CD4-positive, alpha-beta T cell treated with Interferon alpha-2 for 1 hour (primary cell): ENCODE results near the gene SELENOO.

Experiments used
- DNase-seq, 2 donors: peaks; one replicate each; pipeline ENCODE4 v3.0.0-alpha.2; 2020 to 2022

The SELENOO gene

DNA sequence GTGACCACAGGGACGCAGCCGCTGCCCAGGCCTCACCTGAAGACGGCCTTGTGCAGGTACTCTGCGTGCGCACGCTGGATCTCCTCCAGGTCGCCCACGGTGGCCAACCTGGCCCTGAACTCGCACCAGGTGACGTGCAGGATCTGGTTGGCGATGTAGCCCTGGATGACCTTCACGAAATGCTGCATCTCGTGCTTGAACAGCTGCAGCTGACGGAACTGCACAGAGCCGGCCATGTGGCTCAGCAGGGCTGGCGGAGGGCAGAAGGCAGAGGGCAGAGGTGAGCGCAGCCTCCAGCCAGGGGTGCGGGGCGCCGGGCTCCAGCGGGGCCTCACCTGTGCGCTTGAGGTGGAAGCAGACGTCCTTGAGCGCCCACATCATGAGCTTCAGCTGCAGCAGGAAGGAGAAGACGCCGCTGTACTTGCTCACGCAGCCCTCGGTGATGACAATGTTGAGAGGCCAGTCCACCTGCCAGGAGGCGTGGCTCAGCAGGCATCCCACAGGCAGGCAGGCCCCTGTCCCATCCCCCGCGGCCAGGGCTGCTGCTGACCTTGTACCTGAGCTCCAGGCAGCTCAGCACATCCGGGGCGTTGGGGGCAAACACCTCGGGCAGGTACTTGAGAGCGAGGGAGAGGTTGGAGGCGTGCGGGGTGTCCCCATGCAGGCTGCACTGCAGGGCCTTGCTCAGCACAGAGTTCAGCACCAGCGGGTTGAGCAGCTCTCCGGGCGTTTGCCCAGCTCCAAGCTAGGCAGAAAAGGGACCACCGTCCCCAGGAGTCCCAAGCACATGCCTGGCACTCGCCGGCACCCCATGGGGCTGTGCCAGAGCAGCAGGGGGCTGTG, 17.6 kb downstream of the SELENOO start:
- no peak for DNase-seq

DNA sequence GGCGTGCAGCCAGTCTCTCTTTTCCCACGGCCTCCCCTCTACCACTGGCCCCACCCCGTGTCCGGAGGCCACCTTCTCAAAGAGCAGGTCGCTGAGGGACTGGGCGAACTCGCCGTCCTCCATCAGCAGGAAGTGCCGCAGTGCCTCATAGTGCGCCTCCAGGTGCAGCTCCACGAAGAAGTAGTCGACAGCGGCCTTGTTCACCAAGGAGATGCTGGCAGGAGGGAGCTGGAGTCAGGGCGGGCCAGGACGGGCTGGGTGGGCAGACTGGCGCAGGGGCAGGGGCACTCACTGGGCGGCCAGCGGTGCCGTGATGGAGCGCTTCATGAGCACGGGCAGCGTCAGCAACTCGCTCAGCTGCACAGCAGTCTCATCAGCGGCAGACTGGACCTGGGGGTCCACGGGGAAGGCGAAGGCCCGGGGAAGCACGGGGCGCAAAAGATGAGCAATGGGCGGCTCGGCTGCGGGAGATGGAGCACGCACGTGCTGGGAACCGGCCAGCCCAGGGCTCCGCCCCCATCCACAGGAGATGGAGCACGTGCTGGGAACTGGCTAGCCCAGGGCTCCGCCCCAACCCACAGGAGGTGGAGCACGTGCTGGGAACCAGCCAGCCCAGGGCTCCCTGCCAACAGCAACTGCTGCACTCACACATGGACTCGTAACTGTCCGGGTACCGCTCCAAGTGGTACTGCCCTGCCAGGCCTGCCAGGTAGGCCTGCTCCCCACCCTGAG, 18.4 kb downstream of the SELENOO start:
- no peak for DNase-seq

DNA sequence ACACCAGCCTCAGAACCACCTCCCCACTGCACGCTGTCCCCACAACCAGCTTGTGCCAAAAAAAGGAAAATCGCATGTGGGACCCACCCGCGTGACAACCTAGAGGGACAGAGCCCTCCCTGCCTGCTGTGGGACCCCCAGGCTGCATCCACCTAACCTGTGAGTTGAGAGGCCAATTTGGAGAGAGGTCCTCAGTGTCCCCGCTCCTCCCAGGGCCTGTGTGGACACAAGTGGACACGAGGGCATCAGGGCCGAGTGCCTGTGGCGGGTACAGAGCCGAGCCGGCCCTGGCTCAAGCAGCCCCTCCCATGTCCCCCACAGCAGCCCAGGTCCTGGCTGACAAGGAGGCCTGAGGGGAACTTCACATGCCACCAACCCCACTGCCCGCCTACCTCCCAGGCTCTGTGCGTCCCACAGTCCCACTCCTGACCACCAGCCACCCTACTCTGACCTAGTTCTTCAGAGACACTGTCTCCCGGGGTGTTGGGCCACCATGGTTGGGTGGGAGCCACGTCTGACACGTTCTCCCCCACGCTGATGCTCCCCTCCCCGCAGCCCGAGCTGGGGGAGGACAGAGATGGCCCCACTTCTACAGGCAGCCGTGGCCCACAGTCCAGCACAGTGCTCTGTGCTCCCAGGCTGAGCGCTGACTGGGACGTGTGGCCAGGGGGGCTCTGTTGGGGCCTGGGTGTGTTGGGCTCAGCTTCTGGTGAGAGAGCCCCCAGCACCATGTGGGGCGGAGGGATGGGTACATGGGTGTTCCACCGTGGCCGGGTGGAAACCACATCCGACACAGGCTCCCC, 19.2 kb downstream of the SELENOO start:
- DNase-seq, result no peak

DNA sequence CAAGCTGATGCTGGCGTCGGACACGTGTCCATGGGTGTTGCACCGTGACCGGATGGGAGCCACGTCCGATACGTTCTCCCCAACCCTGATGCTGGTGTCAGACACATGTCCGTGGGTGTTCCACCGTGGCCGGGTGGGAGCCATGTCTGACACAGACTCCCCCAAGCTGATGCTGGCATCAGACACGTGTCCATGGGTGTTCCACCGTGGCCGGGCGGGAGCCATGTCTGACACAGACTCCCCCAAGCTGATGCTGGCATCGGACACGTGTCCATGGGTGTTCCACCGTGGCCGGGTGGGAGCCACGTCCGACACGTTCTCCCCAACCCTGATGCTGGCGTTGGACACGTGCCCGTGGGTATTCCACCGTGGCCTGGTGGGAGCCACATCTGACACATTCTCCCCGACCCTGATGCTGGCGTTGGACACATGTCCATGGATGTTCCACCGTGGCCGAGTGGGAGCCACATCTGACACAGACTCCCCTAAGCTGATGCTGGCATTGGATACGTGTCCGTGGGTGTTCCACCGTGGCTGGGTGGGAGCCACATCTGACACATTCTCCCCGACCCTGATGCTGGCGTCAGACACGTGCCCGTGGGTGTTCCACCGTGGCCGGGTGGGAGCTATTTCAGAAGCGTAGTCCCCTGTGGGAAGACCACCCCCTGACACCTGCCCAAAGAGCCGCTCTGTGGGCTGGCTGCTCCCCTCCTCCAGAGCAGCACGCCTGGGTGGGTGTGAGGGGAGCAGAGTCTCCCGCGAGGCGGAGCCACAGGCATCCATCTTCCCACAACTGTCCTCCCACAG, 20.0 kb downstream of the SELENOO start:
- DNase-seq, result no peak

DNA sequence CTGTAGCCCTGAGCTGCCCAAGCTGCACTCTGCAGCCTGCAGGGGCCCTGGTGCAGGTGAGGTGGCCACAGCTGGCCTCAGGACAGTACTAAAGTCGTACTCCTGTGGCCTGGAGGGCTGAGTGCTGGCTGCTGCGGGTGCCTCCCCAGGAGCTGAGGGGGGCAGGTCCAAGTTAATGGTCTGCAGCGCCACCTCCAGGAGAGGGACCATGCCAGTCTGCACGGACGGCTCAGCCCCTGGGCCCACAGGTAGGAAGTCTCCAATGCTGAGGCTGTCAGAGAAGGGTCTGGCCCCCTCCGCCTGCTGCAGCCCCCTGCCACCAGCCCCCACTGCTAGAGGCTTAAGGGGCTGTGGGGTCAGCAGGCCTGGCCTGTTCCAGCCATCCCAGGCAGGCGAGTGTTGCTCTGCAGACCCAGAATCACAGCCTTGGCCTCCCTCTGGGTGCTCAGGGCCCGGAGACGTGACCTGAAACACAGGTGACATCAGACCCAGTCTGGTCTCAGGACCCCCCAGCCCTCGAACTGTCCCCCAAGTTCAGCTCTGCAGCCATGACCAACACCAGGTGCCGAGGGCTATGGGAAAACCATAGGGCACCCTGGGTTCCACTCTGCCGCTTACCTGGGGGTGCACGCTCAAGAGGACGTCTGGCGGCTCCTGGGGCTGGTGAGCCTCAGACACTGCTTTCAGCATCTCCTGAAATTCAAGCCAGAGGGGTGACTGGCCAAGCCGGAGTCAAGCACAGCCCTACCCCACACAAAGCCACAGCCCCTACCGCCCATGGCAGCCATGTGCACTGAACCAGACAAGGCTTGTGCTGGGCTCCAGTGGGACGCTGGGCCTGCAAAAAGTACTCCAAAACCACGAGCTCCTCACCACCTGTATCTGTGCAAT, 20.8 kb downstream of the SELENOO start:
- DNase-seq, result no peak

DNA sequence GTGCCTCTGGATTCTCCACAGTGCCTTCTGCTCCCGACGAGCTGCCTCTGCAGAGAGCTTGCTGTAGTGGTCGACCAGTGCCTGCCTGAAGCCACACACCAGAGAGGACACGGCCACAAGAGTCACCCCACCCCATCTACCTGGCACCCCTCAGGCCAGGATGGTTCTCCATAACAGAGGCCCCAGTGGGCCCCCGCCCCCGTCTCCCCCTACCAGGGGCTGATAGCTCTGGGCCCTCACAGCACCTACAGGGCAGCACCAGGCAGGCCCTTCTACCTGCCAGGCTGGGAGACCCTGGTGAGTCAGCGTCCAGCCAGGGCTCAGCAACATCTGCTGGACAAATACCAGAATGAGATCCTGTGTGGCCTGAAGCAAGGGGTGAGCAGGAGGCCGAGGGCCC, 21.7 kb downstream of the SELENOO start:
- DNase-seq, result no peak

DNA sequence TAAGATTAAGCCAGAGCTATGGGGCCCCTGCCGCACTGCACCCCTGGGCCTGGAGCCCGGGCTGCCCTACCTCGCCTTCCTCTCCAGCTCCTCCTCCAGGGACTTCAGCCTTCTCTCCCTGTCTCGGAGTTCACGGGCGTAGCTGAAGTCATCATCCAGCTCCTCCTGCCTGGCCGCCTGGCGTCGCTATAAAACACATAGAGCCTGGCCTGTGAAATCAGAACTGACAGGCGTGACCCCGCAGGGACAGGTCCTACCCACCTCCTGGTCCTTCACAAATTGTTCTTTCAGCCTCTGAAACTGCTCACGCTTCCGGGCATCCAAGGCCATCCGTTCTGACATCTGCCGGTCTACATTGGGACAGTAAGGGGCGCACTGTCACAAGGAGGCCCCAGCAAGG, 23.3 kb downstream of the SELENOO start:
- no peak for DNase-seq

DNA sequence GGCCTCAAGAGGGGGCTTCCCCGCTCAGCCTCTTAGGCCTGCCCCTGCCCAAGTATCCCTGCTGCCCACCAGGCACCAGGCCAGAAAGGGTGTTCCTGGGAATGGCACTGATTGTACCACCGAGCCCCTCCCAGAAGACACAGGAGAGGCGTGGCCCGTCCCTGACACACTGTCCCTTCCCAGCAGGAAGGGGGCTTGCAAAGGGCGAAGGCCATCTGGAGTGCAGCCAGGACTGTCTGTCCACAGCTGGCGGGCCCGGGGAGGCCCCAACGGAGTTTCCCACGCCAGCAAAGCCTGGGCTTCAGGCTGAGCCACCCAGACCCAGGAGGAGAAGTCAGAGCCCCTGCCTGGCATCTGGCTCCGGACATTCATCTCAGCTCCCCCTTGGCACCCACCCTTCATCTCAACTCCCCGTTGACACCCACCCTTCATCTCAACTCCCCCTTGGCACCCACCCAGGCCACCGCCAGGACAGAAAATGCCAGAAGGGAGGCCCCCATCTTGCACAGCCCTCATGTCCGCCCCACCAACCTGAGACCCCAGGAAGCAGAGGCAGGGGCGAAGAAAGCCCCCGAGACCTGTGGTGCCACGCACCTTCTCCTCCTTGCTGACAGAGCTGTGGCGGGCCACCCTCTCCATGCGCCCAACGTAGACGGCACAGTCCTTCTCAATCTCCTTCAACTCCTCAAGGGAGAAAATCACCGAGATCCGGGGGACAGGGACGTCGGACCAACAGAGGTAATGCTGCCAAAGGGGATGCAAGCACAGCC, 24.6 kb downstream of the SELENOO start:
- no peak for DNase-seq

DNA sequence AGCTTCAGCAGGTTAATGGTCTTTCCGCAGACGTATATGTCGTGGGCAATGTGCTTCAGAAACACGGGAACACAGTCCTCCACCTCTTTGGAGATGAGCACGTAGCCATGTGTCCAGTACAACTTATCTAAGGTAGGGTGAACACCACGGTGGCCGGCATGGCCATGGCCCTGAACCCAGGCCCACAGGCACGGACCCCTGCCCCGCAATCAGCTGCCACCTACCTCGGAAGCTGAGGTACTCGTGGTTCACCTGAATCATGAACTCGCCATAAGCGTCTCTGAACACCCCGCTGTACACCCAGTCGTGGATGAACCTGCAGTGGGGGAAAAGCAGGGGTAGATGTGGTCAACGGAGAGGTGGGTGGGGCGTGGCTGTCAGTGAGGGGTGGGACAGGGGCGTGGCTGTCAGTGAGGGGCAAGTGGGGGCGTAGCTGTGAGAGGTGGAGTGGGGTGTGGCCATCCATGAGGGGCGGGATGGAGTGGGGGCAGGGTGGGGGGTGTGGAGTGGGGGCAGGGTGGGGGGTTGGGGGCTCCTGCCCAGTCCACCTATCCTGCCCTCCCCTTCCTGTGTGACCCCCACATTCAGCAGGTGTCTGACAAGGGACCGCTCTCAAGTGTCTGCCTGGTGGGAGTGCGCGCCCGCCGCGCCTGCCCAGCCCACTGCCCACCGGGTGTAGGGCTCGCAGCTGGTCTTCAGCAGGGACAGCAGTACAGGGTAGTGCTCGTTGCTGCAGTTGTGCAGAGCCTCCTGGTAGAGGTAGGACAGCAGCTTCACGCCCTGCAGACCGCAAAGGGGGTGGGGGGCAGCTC, 25.5 kb downstream of the SELENOO start:
- DNase-seq, result no peak

DNA sequence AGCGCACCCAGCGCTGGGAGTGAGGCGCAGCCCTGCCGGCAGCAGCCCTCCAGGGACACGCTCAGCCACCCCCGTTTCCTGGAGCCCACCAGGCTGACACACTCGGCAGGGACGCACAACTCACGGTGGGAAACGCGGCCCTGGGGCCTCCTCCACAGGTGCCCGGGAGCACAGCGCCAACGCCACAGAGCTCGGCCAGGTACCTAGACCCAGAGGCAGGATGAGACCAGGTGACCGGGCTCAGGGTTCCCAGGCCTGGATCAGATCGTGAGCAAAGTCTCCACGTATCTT, 26.0 kb downstream of the SELENOO start:
- no peak for DNase-seq

DNA sequence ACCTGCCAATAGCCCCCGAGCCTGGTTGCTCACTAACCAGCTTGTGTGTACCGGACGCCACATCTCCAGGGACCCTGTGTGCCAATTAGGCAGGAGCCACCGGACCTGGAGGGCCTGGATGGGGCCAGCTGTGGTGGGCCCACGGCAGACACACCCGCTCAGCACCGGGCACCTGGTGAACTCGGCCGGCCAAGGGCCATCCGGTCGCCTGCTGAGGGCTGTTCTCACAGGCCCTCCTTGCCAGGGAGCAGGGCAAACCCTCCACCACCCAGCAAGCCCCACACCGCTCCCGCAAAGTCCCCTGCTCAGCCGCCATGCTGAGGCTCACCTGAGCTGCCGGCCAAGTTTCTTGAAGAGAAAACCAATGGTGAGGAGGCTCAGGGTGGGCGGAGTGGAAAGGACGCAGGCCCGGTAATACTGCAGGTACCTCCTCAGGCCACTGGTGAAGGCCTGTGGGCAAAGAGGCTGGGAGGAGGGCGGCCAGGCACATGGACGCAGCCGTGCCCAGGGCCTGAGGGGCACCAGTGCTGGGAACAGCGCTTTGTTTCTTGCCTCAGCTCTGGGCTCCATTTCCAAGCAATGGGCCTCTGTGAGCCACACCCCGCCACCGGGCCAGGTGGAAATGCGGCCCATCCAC, 26.9 kb downstream of the SELENOO start:
- DNase-seq, result no peak

DNA sequence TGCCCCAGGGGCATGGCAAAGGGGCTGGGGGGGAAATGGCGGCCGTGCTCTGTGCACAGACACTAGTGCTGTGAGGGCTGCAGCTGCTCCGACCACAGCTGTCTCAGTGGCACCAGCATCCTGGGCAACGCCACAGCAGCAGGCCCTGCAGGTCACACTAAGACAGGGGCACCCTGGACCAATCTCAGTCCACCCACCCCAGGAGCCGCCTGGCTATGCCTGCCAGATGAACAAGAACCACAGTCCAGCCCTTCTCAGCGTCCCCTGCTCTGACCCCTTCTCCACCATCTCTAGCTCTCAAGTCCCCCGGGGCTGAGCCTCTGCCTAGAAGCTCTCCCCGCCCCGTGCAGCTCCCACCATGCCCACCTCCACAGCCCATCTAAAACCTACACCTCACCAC, 27.6 kb downstream of the SELENOO start:
- DNase-seq, result no peak

DNA sequence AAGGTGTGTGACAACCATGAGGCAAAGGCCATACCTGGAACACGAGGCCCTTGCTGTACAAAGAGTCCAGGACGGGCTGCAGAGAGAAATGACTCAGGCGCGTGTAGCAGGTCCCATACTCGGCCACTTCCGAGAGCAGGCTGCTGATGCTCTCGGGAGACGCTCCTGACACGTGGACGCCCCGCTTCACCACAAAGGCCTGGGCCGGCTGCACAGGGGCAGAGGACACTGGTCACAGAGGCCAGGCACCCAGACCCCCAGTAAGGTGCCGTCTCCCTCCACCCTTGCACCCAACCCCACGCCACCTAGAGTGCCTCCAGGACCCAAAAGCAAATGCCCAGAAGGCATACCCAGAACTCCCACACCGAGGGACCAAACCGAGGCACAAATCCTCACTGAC, 28.6 kb downstream of the SELENOO start:
- DNase-seq, result no peak

DNA sequence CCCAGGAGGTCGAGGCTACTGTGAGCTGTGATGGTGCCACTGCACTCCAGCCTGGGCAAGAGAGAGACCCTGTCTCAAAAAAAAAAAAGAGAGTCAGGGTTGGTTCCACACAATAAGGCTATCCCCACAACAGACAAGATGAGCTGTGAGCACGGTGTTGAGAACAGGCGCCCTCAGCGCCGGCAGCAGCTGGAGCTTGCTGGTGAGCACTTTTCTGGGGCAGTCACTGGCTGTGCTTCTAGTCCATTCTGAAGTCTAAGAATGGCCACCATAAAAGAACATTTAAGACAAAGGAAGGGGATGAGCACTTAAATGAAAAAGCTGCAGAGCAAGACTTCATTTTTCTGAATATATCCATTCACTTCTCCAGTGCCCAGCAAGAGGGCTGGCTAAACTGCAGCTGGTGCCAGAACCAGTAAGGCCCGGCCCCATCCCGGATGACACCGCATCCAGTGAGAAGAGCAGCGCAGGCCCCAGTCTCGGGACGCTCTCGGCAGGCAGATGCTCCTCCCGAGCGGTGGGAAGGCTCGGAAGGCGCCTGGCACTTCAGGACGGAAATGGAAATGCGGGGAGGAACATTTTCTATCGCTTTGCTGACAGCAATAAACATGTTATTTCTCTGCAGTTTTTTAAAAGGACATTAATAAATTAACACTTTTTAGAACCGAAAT, 31.8 kb downstream of the SELENOO start:
- no peak for DNase-seq

DNA sequence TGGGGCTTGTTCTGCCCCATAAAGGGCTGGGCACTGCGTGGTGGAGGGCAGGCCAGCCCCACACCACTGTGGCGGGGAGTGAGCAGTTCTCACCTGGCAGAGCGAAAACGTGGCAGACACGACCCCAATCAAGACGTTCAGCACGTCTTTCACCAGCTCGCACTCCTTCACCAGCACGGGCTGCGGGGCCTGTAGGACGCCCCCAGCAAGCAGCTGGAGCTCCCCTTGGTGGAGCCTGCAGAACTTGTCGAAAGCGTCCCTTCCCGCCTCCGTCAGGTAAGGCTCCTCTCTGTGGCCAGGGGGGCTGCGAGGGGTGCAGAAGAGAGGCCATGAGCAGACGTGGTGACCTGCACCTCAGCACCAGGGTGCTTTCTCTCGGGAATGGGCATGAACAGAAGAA, 32.4 kb downstream of the SELENOO start:
- DNase-seq, result no peak

DNA sequence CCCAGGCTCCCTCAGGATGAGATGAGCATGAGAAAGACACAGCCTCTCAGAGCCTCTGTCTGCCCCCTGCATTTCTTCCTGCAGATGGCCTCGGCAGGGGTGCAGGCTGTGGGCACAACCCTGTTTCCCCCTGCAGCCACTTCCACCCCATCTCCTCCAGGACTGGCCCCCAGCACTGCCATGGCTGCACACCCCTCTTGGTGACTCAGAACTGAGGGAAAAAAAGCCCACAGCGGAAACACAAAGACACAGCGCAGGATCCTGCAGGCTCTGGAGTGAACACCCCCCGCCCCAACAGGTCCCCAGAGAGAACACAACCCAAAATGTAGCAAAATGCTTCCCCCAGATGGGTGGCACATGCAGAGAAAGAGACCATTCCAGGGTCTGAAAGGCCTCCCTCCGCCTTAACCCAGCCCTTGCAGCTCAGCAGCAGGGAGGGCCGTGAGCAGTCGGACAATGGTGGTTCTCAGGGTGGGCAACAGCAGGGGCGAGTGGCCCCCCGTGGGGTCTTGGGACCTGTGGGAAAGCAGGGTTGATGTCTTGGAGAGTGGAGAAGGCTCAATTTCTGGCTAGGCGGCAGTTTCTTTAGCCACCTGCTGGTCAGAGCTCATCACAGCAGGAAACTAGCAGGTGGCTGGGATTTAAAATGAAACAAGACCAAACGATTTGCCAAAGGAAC, 36.1 kb downstream of the SELENOO start:
- DNase-seq, result no peak

DNA sequence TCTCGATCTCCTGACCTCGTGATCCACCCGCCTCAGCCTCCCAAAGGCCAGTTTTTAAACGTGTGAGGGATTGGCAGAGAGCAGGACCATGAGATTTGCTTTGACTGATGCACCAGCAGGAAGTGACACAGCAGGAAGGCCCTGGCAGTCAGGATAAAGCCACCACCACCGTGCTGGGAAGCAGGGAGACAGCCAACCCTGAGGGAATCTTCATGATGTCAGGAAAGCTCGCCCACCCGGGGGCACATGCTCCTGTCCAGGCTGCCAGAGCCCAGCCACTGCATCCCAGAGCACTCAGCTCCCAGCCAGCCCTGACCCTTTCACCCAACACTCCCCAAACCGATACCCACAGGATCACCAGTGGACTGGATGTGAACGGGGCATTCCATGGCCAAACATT, 37.9 kb downstream of the SELENOO start:
- DNase-seq, result no peak

DNA sequence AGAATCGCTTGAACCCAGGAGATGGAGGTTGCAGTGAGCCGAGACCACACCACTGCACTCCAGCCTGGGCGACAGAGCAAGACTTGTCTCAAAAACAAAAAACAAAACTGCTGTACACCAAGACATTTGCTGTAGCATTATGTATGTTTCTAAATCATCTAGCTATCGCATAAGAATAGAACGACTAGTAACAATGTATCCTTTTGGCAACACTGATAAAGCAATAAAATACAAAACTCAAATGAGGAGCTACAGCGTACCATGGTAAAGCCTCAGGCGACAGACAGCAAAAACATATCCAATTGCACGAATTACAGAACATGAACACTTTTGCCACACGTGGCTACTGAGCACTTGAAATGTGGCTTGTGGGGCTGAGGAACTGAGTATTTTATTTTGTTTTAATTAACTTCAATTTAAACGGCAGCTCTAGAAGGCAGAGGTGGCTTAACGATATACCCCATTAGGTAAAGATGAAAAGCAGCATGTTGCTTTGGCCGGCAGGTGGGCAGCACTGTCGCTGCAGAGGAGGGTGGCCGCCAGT, 41.7 kb downstream of the SELENOO start:
- no peak for DNase-seq
